SH-SY5Y (cell line): Measurements from ENCODE around the gene ADAMTSL3.

ENCODE experiments used
- GATA2 ChIP-seq: IDR thresholded peaks from 2 replicates; pipeline ENCODE4 v1.6.1; 2011; ENCODE audit warnings: mild to moderate bottlenecking, low read depth, low read length
- GATA3 ChIP-seq: IDR thresholded peaks from 2 replicates; pipeline ENCODE4 v1.6.1; 2011; ENCODE audit warnings: low read depth, mild to moderate bottlenecking, low read length, moderate library complexity

The ADAMTSL3 gene

GRCh38 chr15:84001655-84002054 is 347.7 kb downstream of the ADAMTSL3 start:
- TF ChIP-seq GATA3, result no peak
- no peak for TF ChIP-seq GATA2

DNA sequence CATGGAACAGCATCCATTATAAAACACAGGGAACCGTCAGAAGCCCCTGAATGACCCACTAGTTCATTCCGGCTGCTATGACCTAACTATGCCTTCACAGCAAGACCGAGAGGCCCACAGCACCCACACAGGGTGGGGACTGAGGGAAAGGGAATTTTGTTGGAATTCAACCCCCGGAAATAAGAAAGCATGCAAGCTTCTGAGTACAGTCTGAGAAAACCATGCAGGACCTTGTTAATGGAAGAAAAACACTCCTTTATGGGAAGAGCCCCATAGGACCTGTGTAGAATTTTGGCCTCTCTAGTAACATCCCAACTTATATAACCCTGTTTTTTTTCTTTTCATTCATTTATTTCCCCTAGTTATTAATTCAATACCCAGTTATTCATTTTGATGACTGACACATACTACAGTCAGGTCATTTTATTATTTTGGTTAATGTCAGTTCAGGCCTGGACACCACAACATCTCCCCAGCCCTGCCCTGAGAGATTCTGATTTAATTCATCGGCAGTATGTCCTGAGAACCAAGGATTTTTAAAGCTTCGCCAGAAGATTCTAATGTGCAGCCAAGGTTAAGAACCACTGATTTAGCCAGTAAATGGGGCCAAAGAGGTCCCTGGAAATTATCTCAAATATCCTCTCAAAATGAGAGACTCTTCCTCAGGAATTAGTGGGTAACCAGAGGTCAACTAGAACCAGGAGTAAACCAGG is 350.0 kb downstream of the ADAMTSL3 start:
- TF ChIP-seq GATA3, result no peak
- no peak for TF ChIP-seq GATA2

DNA sequence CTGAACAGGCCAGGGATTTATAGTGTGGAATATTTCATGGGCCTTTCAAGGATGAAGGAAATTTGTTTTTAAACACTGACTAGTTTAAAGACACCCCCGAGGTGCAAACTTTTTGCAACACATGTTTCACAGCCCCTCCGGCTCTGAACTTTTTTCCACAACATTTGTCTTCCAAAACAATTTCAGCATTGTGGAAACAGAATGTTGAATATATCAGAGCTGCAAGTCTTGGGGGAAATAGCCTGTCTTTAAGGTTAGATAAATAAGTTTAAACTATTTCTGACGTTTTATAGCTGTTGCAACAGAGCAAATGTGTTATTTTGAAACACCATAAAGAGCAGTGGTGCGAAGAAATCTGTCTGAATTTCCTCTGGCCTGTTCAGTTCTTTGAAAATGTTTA is 352.5 kb downstream of the ADAMTSL3 start:
- TF ChIP-seq GATA2 (no peak), GATA3 (no peak)

DNA sequence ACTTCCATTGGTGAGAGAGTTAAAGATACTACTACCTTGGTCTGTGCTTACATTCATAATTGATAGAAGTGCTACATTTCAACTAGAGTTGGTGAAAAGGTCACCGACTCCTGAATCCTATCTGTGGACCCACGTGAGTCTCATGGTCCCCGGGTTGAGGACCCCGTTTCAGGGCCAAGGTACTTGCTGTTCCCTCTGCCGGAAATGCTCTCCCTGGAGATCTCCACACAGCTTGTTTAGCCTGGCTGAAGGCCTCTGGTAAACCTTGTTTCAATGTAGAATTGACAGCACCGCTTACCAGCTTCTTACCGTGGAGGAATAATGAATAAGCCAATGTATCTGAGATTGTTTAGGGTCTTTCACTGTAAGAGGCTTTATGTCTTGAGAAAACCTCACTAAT is 355.7 kb downstream of the ADAMTSL3 start:
- no peak for TF ChIP-seq GATA3
- TF ChIP-seq GATA2, result no peak

GRCh38 chr15:84010246-84010645 is 356.3 kb downstream of the ADAMTSL3 start:
- TF ChIP-seq GATA2 (no peak), GATA3 (no peak)

DNA sequence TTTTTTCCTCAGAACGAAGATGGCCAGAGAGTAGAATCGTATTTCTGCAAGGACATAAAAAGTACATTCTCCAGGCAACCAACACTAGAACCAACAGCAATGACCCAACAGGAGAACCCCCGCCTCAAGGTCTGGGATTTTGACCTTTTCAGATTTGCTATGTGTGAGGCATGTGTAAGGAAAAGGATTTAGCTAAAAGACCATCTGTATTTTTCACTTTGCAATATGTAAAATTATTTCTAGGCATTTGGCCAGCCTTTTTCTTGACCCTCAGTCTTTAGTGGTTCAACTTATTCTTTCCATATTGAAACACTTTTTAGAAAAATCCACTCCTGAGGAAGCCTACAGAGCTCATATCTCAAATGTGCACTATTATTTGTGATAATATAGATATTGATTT is 362.4 kb downstream of the ADAMTSL3 start:
- TF ChIP-seq GATA2 (no peak), GATA3 (no peak)

- TF ChIP-seq GATA3 (no peak), GATA2 (no peak)
These were observed 368.6 kb downstream of the ADAMTSL3 start for GRCh38 chr15:84022516-84022915.

GRCh38 chr15:84023636-84024035 is 369.7 kb downstream of the ADAMTSL3 start:
- TF ChIP-seq GATA3 (no peak), GATA2 (no peak)

GRCh38 chr15:84033793-84034553 is 380.1 kb downstream of the ADAMTSL3 start:
- TF ChIP-seq GATA2 (no peak), GATA3 (no peak)

DNA sequence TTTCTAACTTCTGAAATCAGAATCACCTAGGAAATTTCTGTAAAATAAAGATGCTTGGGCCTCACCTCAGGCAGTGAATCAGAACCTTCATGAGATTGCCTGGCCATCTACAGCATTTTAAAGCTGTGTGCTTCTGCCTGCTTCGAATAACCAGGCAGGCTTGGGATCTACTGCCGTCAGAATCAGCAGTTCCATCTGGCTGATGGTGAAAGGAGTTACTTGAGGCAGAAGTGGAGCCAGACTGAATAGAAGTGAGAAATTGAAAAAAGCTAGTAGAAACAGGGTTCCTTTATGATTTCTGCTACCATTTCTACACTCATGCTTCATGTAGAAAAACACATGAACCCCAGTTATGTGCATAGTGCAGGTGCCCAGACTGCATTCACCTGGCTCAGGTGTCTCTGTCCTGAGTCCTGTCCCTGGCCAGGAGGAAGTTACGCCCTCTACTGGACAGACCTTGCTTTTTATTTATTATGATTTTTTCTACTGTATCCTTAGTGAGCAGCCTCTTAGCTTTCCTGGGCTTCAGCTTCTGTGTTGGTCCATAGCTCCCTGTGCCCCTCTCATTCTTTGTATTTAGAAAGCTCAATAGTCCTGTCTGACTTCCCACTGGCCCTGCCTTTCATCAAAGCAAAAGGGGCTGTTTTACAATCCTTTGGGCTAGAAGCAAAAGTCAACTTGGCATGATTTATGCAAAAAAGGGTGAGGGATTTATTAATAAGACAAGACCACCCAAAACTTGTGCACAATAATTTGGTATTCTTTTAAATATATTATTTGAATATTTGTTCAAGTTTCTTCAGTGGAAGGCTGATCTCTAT is 380.9 kb downstream of the ADAMTSL3 start:
- TF ChIP-seq GATA2, result no peak
- TF ChIP-seq GATA3, result no peak

DNA sequence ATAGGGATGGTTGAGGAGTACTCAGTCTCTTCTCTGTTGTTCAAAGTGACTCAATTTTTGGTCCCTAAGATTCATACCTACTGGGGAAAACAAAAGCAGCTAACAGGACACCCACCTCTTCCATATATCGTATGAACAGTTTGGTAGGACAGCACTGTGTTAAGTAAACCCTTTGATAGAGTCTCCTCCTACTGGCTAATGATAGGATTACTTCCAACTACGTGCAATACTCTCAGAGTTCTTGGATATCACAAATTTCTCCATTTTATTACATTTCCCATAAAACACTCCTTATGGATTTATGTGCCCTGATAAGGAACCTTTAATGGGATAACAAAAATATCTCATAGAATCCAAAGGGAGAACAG is 381.5 kb downstream of the ADAMTSL3 start:
- no peak for TF ChIP-seq GATA2

GRCh38 chr15:84037301-84037700 is 383.4 kb downstream of the ADAMTSL3 start:
- TF ChIP-seq GATA2, result no peak
- no peak for TF ChIP-seq GATA3

DNA sequence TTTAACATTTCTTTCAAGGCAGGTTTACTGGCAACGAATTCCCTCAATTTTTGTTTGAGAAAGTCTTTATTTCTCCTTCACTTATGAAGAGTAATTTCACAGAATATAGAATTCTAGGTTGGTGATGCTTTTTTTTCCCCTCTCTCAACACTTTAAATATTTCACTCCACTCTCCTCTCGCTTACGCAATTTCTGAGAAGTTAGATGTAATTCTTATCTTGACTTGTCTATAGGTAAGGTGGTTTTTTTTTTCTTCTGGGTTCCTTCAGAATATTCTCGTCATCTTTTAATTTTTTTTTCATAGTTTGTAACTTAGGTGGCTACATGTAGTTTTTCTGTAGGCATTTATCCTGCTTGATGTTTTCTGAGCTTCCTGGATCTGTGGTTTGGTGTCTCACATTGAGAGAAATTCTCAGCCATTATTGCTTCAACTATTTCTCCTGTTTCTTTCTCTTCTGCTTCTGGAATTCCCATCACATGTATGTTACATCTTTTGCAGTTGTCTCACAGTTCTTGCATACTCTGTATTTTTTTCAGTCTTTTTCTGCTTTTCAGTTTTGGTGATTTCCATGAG is 392.2 kb downstream of the ADAMTSL3 start:
- TF ChIP-seq GATA2 (no peak), GATA3 (no peak)

DNA sequence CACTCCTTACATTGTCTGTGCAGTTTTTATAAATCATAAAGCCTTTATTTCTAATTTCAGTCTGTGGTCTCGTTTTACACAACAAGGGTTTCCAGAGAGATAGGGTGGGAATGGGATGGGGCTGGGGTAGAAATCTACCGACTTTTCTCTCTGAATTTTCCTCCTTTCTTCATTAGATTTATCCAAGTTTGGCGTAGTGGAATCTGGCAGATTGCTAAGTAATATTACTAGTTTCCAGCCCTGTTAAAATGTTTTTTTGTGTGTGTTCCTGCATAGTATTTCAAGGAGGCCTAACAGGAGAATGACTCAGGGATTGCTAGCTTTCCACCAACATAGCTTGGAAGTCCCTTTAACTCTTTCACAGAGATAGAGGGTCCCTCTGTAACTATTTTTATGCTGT is 396.2 kb downstream of the ADAMTSL3 start:
- TF ChIP-seq GATA3, result no peak
- no peak for TF ChIP-seq GATA2

GRCh38 chr15:84057714-84058331 is 403.9 kb downstream of the ADAMTSL3 start:
- no peak for TF ChIP-seq GATA2
- TF ChIP-seq GATA3, result no peak
